Measurements from ENCODE around the gene MARCHF7. TPM values are rescaled to one million over a fixed set of nuclear protein-coding genes. Genes with fewer than 3 reads are reported as not detected.
"Not testable (repeated sequence)": the region's sequence is repeated elsewhere in the genome, so short reads cannot be mapped to it uniquely, and the experiment has no call there.

MARCHF7 gene
- total RNA-seq, 2 donors from 2014 or later, result 105 to 125 TPM

DNA sequence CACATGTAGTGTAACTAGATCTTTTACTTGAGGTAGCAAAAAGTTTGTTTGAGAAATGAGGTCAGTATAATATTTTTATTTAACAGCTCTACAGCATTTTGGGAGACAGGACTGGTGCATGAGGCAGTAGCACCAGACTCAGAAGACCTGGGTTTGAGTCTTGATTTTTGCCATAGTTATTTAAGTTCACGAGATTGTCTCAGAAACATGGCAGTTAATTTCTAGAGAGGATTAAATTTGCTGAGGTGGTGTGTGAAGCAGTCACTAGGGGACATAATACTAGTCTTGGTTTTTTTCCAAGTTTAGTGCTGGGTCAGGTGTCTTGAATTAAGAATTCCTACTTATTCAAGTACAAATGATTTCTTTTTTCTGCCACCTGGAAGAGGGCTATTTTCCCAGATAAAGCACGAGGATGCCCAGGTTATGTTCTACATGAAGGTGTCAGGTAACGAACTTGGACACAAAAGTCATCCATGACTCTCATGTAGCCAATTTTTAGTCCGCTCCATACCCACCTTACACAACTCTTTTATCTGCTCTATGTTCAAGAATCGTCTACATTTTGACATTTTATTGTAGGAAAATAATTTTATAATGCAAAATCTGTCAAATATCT is 1.4 kb downstream of the MARCHF7 start:
- Mint-ChIP-seq H3K36me3 (ENCODE audit: low read depth) (peaks cover 38% of the 10 kb centered on the region), H3K27me3 (ENCODE audit: insufficient read depth) (no peaks in the 10 kb centered on the region), H3K4me1 (peaks cover 40% of the 10 kb centered on the region), H3K27ac (peak overlapping the region; percentile 100), H3K9me3 (no peaks in the 10 kb centered on the region), H3K4me3 (peak overlapping the region; percentile 100)
- H3K4me1 ChIP-seq (ENCODE audit: control insufficient read depth, insufficient read depth, low read length), result peaks cover 12% of the 10 kb centered on the region
- TF ChIP-seq CTCF (conservative IDR thresholded peaks at IDR 0.05), result peak; percentile 20
- H3K4me3 ChIP-seq (ENCODE audit: low read length), result peak overlapping the region; percentile 100
- no peak for DNase-seq
- WGBS, 2 experiments (ENCODE audit: insufficient coverage in 1 of 2, insufficient read length in 1 of 2), result 42 to 44% methylated on average over 3 to 4 of the region's 5 CpGs
- peak overlapping the region; percentile 99 for H3K9ac ChIP-seq (ENCODE audit: extremely low read depth, low read length, poor library complexity, severe bottlenecking)
- peaks cover 50% of the 10 kb centered on the region for H3K36me3 ChIP-seq (ENCODE audit: control insufficient read depth, insufficient read depth, low read length)
- H3K27ac ChIP-seq (ENCODE audit: low read depth, low read length), result no peak overlapping the region
- H3K27me3 ChIP-seq (ENCODE audit: control insufficient read depth, insufficient read depth, low read length, poor library complexity, severe bottlenecking), result no peaks in the 10 kb centered on the region
- no peaks in the 10 kb centered on the region for H3K9me3 ChIP-seq (ENCODE audit: control insufficient read depth, low read length)

DNA sequence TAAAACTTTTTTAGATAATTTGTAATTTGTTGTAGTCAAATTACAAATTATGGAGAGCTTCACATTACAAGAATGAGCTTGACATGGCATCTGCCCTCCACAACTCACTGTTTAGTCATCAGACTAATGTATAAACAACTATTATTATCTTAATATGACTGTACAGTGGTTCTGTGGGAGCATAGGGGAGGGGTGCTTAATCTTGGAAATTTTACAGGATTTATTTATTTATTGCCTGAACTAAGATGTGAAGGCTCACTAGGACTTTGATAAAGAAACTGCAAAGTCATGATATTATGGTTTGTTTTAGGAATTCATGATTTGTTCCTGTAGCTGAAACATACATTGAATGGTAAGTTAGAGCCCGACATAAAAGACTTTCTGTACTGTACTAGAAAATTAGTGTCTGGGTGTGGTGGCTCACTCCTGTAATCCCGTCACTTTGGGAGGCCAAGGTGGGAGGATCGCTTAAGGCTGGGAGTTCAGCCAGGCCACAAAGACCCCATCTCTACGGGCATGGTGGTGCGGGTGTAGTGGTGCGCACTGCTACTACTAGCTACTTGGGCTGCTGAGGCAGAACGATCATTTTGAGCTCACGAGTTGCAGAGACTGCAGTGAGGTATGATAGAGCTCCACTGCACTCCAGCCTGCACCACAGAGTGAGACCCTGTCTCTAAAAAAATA is 2.1 kb downstream of the MARCHF7 start:
- H3K9ac ChIP-seq (ENCODE audit: extremely low read depth, low read length, poor library complexity, severe bottlenecking), result peak overlapping the region; percentile 99
- no peak overlapping the region for H3K27ac ChIP-seq (ENCODE audit: low read depth, low read length)
- WGBS, 2 experiments (ENCODE audit: insufficient coverage in 1 of 2, insufficient read length in 1 of 2), result 82 to 93% methylated on average over 5 to 8 of the region's 8 CpGs
- peaks cover 12% of the 10 kb centered on the region for H3K4me1 ChIP-seq (ENCODE audit: control insufficient read depth, insufficient read depth, low read length)
- Mint-ChIP-seq H3K9me3 (no peaks in the 10 kb centered on the region), H3K27me3 (ENCODE audit: insufficient read depth) (no peaks in the 10 kb centered on the region), H3K27ac (peak overlapping the region; percentile 35), H3K36me3 (ENCODE audit: low read depth) (peaks cover 41% of the 10 kb centered on the region), H3K4me1 (peaks cover 40% of the 10 kb centered on the region), H3K4me3 (peak overlapping the region; percentile 100)
- H3K9me3 ChIP-seq (ENCODE audit: control insufficient read depth, low read length), result no peaks in the 10 kb centered on the region
- peak overlapping the region; percentile 100 for H3K4me3 ChIP-seq (ENCODE audit: low read length)
- no peak for TF ChIP-seq CTCF (conservative IDR thresholded peaks at IDR 0.05)
- no peaks in the 10 kb centered on the region for H3K27me3 ChIP-seq (ENCODE audit: control insufficient read depth, insufficient read depth, low read length, poor library complexity, severe bottlenecking)
- peaks cover 56% of the 10 kb centered on the region for H3K36me3 ChIP-seq (ENCODE audit: control insufficient read depth, insufficient read depth, low read length)
- DNase-seq, result no peak

- H3K4me3 Mint-ChIP-seq, result no peak overlapping the region
- H3K4me1 Mint-ChIP-seq, result peaks cover 40% of the 10 kb centered on the region
- Histone ChIP-seq H3K9ac (ENCODE audit: extremely low read depth, low read length, poor library complexity, severe bottlenecking) (no peak overlapping the region), H3K27ac (ENCODE audit: low read depth, low read length) (no peak overlapping the region), H3K27me3 (ENCODE audit: control insufficient read depth, insufficient read depth, low read length, poor library complexity, severe bottlenecking) (no peaks in the 10 kb centered on the region), H3K9me3 (ENCODE audit: control insufficient read depth, low read length) (no peaks in the 10 kb centered on the region), H3K4me1 (ENCODE audit: control insufficient read depth, insufficient read depth, low read length) (peaks cover 12% of the 10 kb centered on the region), H3K4me3 (ENCODE audit: low read length) (peak overlapping the region; percentile 100), H3K36me3 (ENCODE audit: control insufficient read depth, insufficient read depth, low read length) (peaks cover 67% of the 10 kb centered on the region)
- H3K27ac Mint-ChIP-seq, result peak overlapping the region; percentile 19
- no peaks in the 10 kb centered on the region for H3K27me3 Mint-ChIP-seq (ENCODE audit: insufficient read depth)
- H3K9me3 Mint-ChIP-seq, result no peaks in the 10 kb centered on the region
- no peak for DNase-seq
- H3K36me3 Mint-ChIP-seq (ENCODE audit: low read depth), result peaks cover 49% of the 10 kb centered on the region
- TF ChIP-seq CTCF (conservative IDR thresholded peaks at IDR 0.05), result no peak
- WGBS, 2 experiments (ENCODE audit: insufficient coverage in 1 of 2, insufficient read length in 1 of 2), result 98 to 100% methylated on average over 1 to 4 of the region's 4 CpGs
These were observed 3.1 kb downstream of the MARCHF7 start for GRCh38 chr2:159715451-159715850.

- H3K27me3 Mint-ChIP-seq (ENCODE audit: insufficient read depth), result not testable (repeated sequence)
These were observed 4.1 kb downstream of the MARCHF7 start for GRCh38 chr2:159716409-159716808.

More at GRCh38 chr2:159716409-159716808, 4.1 kb downstream of the MARCHF7 start:
- not testable (repeated sequence) for DNase-seq; H3K4me3 Mint-ChIP-seq; H3K27me3 ChIP-seq (ENCODE audit: control insufficient read depth, insufficient read depth, low read length, poor library complexity, severe bottlenecking); H3K4me1 ChIP-seq (ENCODE audit: control insufficient read depth, insufficient read depth, low read length); H3K9me3 Mint-ChIP-seq; H3K9ac ChIP-seq (ENCODE audit: extremely low read depth, low read length, poor library complexity, severe bottlenecking); H3K27ac ChIP-seq (ENCODE audit: low read depth, low read length); H3K27ac Mint-ChIP-seq; H3K9me3 ChIP-seq (ENCODE audit: control insufficient read depth, low read length)
- WGBS, 2 experiments (ENCODE audit: insufficient coverage in 1 of 2, insufficient read length in 1 of 2), result 95 to 97% methylated on average over 2 to 4 of the region's 4 CpGs
- H3K36me3 Mint-ChIP-seq (ENCODE audit: low read depth), result peaks cover 51% of the 10 kb centered on the region
- Histone ChIP-seq H3K4me3 (ENCODE audit: low read length) (peak overlapping the region; percentile 47), H3K36me3 (ENCODE audit: control insufficient read depth, insufficient read depth, low read length) (peaks cover 76% of the 10 kb centered on the region)
- H3K4me1 Mint-ChIP-seq, result peaks cover 34% of the 10 kb centered on the region

Data from endodermal cell (in vitro differentiated cells).